Upper lobe of left lung (tissue), 6 donors: Measurements from ENCODE around the gene CYP2S1. TPM values are rescaled to one million over a fixed set of nuclear protein-coding genes. Genes with fewer than 3 reads are reported as not detected.
A peak's percentile ranks its signal among the peaks of the same experiment; 100 is the strongest.
"Not testable (repeated sequence)": the region's sequence is repeated elsewhere in the genome, so short reads cannot be mapped to it uniquely, and the experiment has no call there.

Experiments
- ATAC-seq, 2 donors: fragments of 200-7000 bp; cut with Tn5 transposase; one replicate each; pipeline ENCODE4 v1.9.1; 2022; ENCODE audit warnings: mild to moderate bottlenecking in 2 of 2, moderate library complexity in 2 of 2; ENCODE audit not compliant: low FRiP score in 2 of 2
- DNase-seq, 2 donors: peaks; one replicate each; pipeline ENCODE4 v3.0.0-alpha.2; 2019 to 2020
- H3K27ac ChIP-seq, 4 donors: fragments of 200-600 bp; sonication (generic); one replicate each; pipeline ENCODE4 v1.5.1; 2016 to 2019
- H3K27me3 ChIP-seq, 4 donors: fragments of 200-600 bp; sonication (generic); one replicate each; pipeline ENCODE4 v1.5.1; 2017 to 2019
- H3K36me3 ChIP-seq, 4 donors: fragments of 200-600 bp; sonication (generic); one replicate each; pipeline ENCODE4 v1.5.1; 2016 to 2019
- H3K4me1 ChIP-seq, 4 donors: fragments of 200-600 bp; sonication (generic); one replicate each; pipeline ENCODE4 v1.5.1; 2018 to 2019
- H3K4me3 ChIP-seq, 4 donors: fragments of 200-600 bp; sonication (generic); one replicate each; pipeline ENCODE4 v1.5.1; 2017 to 2019; ENCODE audit warnings: mild to moderate bottlenecking in 2 of 4, moderate library complexity in 1 of 4
- H3K9me3 ChIP-seq, 4 donors: fragments of 200-600 bp; sonication (generic); one replicate each; pipeline ENCODE4 v1.5.1; 2018 to 2019
- EP300 ChIP-seq, 4 donors: sonication (generic); formaldehyde crosslinking; IDR thresholded peaks; one replicate each; pipeline ENCODE4 v1.5.1; 2017; ENCODE audit warnings: antibody characterized with exemption in 4 of 4, control low read depth in 2 of 4
- POLR2A ChIP-seq, 4 donors: fragments of 450-650 bp; IDR thresholded peaks; one replicate each; pipeline ENCODE4 v1.5.1; 2016 to 2017; ENCODE audit warnings: antibody characterized with exemption in 4 of 4, mild to moderate bottlenecking in 2 of 4
- POLR2AphosphoS5 ChIP-seq, 2 donors: sonication (generic); formaldehyde crosslinking; IDR thresholded peaks; one replicate each; pipeline ENCODE4 v1.5.1; 2017; ENCODE audit warnings: antibody characterized with exemption in 2 of 2
- WGBS, 2 donors: methylation state at CpG; one replicate each; pipeline ENCODE4 v1.1.5; 2017 to 2018; 5-methylcytosine and 5-hydroxymethylcytosine counted together
- total RNA-seq, 6 donors: library from RNA; depleted of rRNA in 4 of 6; stranded (reverse); fragments of >200 nt in 4 of 6; gene quantifications; one replicate each; pipeline versions ENCODE4 v1.1.0 to v1.2.1, GENCODE V29; 2016 to 2021
- TF ChIP-seq, protein P1 (sequence below), 6 experiments: fragments of 450-650 bp in 4 of 6; fragments of 200-600 bp in 2 of 6; sonication (generic) in 2 of 6; IDR thresholded peaks; one replicate each; pipeline ENCODE4 v1.5.1; 2016 to 2019; ENCODE audit warnings: antibody characterized with exemption in 6 of 6
- donor health status: DM: no; HTN: no; CAD: no; lungs with moderate emphysema.
- donor health status: DM: no; HTN: yes; CAD: no; lungs with severe emphysema.

CYP2S1 gene
- total RNA-seq, 6 donors from 2014 or later = 5.2 to 40.6 (median 20.1) TPM

- peak in 1 of 2 donors; percentile 53 for ATAC-seq
- no peaks in the 10 kb centered on the region for H3K36me3 ChIP-seq
- no peaks in the 10 kb centered on the region for H3K27me3 ChIP-seq
- peak overlapping the region in 2 of 4 donors; percentile 52 to 66 for H3K27ac ChIP-seq
- 49 to 64% methylated on average over 6 of the region's 6 CpGs for WGBS, 2 donors
- peaks cover 0 to 29% (median 15%) of the 10 kb centered on the region in 4 donors for H3K4me1 ChIP-seq
- H3K4me3 ChIP-seq = no peak overlapping the region
- TF ChIP-seq, protein P1, sequence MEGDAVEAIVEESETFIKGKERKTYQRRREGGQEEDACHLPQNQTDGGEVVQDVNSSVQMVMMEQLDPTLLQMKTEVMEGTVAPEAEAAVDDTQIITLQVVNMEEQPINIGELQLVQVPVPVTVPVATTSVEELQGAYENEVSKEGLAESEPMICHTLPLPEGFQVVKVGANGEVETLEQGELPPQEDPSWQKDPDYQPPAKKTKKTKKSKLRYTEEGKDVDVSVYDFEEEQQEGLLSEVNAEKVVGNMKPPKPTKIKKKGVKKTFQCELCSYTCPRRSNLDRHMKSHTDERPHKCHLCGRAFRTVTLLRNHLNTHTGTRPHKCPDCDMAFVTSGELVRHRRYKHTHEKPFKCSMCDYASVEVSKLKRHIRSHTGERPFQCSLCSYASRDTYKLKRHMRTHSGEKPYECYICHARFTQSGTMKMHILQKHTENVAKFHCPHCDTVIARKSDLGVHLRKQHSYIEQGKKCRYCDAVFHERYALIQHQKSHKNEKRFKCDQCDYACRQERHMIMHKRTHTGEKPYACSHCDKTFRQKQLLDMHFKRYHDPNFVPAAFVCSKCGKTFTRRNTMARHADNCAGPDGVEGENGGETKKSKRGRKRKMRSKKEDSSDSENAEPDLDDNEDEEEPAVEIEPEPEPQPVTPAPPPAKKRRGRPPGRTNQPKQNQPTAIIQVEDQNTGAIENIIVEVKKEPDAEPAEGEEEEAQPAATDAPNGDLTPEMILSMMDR (IDR thresholded peaks at IDR 0.05) = no peak
- no peak for TF ChIP-seq POLR2A (IDR thresholded peaks at IDR 0.05)
- TF ChIP-seq POLR2AphosphoS5 (IDR thresholded peaks at IDR 0.05) = no peak
- no peak for TF ChIP-seq EP300 (IDR thresholded peaks at IDR 0.05)
- no peaks in the 10 kb centered on the region for H3K9me3 ChIP-seq
- DNase-seq = peak; percentile 38 to 66
Measured at GRCh38 chr19:41172297-41173164, 20.5 kb upstream of the CYP2S1 start.

- Histone ChIP-seq H3K4me3 (no peak overlapping the region), H3K27me3 (no peaks in the 10 kb centered on the region), H3K36me3 (no peaks in the 10 kb centered on the region), H3K9me3 (no peaks in the 10 kb centered on the region), H3K27ac (peak overlapping the region in 2 of 4 donors; percentile 76 to 81), H3K4me1 (peaks cover 0 to 29% (median 15%) of the 10 kb centered on the region in 4 donors)
- WGBS, 2 donors = 83 to 86% methylated on average over 13 to 15 of the region's 15 CpGs
- no peak for ATAC-seq
- TF ChIP-seq POLR2AphosphoS5 (IDR thresholded peaks at IDR 0.05) (no peak), POLR2A (IDR thresholded peaks at IDR 0.05) (no peak), EP300 (IDR thresholded peaks at IDR 0.05) (no peak)
- TF ChIP-seq, protein P1 (IDR thresholded peaks at IDR 0.05) = no peak
- DNase-seq = no peak
Measured at GRCh38 chr19:41174297-41174928, 18.6 kb upstream of the CYP2S1 start.

DNA sequence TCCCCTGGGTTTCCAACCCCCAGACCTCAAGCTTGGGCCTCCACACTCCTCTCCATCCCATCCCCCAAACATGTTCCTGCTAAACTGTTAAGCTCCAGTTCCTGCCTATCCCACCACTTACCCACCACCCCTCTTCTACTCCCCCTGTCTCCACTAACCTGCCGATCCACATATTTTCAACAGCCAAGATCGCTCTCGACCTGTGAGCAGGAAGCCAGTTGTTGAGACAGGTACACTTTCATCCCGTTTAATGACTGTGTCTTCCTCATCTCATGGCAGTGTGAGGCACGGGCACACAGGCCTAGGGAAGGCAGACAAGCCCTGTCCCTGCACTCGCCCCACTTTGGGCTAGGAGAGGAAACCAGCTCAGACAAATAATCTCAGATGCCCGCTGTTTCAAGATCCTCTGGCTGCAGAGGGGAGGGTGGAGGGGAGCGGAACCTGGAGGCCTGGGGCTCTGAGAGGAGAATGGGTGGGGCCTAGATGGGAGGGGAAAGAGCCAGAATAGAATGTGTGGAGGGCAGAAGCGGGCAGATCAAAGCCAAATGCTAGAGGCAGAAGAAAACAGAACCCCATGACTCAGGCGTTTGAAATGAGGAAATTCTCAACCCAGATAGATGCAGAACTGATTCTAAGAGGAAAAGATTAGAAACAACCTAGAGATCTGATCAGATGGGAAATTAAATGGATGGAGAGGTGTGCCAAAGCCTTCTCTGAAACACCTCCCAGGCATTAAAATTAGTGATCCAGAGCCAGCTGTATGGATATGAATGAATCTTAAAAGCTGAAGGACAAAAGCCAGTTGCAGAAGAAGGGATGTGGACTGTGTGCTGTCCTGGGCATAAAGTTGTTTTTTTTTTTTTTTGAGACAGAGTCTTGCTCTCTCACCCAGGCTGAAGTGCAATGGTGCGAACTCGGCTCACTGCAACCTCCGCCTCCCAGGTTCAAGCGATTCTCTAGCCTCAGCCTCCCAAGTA is 16.9 kb upstream of the CYP2S1 start:
- TF ChIP-seq POLR2AphosphoS5 (IDR thresholded peaks at IDR 0.05) (no peak), POLR2A (IDR thresholded peaks at IDR 0.05) (peak in 1 of 4 donors; percentile 52)
- peak overlapping the region; percentile 29 to 81 (median 74) for H3K27ac ChIP-seq
- H3K4me1 ChIP-seq = peaks cover 0 to 29% (median 15%) of the 10 kb centered on the region in 4 donors
- DNase-seq = peak in 1 of 2 donors; percentile 86
- peak; percentile 93 to 94 for ATAC-seq
- WGBS, 2 donors = 25 to 28% methylated on average over 14 of the region's 14 CpGs
- H3K4me3 ChIP-seq = peak overlapping the region in 3 of 4 donors; percentile 8 to 26 (median 19)
- no peaks in the 10 kb centered on the region for H3K9me3 ChIP-seq
- no peaks in the 10 kb centered on the region for H3K36me3 ChIP-seq
- H3K27me3 ChIP-seq = no peaks in the 10 kb centered on the region

DNA sequence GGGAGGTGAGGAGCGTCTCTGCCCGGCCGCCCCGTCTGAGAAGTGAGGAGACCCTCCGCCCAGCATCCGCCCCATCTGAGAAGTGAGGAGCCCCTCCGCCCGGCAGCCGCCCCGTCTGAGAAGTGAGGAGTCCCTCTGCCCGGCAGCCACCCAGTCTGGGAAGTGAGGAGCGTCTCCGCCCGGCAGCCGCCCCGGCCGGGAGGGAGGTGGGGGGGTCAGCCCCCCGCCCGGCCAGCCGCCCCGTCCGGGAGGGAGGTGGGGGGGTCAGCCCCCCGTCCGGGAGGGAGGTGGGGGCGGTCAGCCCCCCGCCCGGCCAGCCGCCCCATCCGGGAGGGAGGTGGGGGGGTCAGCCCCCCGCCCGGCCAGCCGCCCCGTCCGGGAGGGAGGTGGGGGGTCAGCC is 12.8 kb upstream of the CYP2S1 start:
- H3K4me3 ChIP-seq, H3K27ac ChIP-seq, H3K9me3 ChIP-seq, ATAC-seq, H3K27me3 ChIP-seq, H3K36me3 ChIP-seq: not testable (repeated sequence)
- no CpG with 5 or more reads among the region's 34 CpGs for WGBS, 2 donors
- H3K4me1 ChIP-seq = peaks cover 0 to 17% (median 9%) of the 10 kb centered on the region in 4 donors
- peak in 1 of 2 donors; percentile 34 for DNase-seq

GRCh38 chr19:41186971-41187883 is 5.8 kb upstream of the CYP2S1 start:
- ATAC-seq (no peak), DNase-seq (no peak)
- no peaks in the 10 kb centered on the region for H3K9me3 ChIP-seq
- no peaks in the 10 kb centered on the region for H3K27me3 ChIP-seq
- WGBS, 2 donors = 75 to 80% methylated on average over 8 of the region's 8 CpGs
- H3K27ac ChIP-seq = no peak overlapping the region
- no peak overlapping the region for H3K4me3 ChIP-seq
- peaks cover 0 to under 1% (median 0%) of the 10 kb centered on the region in 4 donors for H3K4me1 ChIP-seq
- no peak for TF ChIP-seq POLR2A (IDR thresholded peaks at IDR 0.05)
- TF ChIP-seq EP300 (IDR thresholded peaks at IDR 0.05) = no peak
- TF ChIP-seq POLR2AphosphoS5 (IDR thresholded peaks at IDR 0.05) = no peak
- TF ChIP-seq, protein P1 (IDR thresholded peaks at IDR 0.05) = no peak
- H3K36me3 ChIP-seq = no peaks in the 10 kb centered on the region
